ENCODE data around the gene TNFRSF4. TPM values are rescaled to one million over a fixed set of nuclear protein-coding genes. Genes with fewer than 3 reads are reported as not detected.
A peak's percentile ranks its signal among the peaks of the same experiment; 100 is the strongest.

Gene TNFRSF4
- 0.13 TPM in 1 of 2 replicates, not detected in the other for total RNA-seq

DNA sequence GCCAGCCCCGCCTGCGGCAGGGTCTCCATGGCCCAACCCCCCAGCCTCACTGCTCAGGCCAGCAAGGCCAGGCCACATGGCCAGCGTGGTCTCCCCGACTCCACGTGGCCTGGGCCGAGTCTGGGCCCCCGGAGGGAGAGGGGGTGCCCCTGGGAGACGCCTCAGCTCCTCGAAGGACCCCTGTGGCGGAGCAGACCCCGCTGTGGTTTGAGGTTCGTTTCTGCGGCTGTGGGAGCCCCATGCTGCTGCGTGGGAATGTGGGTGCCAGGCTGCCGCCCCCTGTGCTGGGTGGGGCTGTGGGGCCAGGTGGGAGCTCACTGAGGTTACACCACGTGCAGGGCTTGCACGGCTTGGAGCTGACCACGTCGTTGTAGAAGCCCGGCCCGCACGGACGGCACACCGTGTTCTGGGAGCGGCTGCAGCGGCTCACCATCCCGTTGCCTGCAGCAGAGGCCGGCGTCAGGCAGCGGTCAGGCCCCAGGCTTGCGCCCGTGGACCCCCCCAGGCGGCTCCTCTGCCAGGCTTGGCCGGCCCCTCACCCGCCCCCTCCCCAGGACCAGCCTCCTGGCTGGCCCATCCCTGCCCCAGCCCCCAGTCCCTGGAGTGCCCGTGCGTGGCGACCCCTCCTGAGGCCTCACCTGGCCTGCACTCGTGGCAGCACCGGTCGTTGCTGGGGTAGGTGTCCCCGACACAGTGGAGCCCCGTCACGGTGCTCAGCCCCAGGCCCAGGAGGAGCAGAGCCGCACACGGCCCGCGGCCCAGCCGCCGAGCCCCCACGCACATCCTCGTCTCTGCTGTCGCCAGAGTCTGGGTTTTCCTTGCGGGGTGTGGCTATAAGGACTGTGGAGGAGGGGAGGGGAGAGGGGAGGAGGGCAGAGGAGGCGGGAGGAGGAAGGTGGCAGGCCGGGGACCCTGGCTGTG is at the start of gene TNFRSF4:
Gene TNFRSF4, minus strand, starts transcription at position 809 of the 921 bp plus-strand sequence. Its CDS starts 26 bp downstream, at position 783.

DNA sequence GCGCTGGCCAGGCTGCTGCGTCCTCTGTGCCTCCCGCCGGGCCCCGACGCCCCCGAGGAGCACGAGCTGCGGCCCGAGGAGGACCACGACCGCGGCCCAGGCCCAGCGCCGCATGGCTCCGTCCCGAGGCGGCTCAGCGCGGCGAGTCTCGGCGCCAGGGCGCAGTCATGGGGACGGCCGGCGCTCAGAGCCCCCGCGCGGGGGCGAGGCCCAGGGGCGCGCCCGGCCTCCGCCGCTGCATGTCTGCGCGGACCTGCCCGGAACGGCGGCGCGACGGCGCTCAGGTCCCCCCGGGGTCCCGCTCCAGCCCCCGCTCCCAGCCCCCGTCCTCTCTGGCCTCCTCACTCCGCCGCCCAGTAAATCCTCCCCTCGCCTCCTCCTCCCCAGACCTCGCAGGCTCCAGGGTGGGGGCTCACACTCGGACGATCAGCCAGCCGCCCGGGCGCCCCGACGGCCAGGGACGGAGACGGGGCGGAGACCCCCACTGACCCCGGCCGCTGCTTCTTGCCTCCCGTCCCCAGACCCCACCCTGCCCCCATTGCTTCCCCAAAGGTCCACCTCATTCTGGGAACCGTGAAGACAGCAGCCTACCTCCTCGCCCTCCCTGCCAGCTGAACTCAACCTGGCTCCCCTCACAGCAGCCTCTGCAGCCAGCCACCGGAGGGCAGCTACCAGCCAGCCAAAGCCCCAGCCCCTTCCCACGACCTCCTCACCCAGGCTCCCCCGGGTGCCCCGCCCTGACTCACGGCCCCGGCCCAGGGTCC is 32.8 kb upstream of the TNFRSF4 start, which contains the start of gene C1QTNF12:
Gene C1QTNF12, minus strand, starts transcription at position 146 of the 764 bp plus-strand sequence. Its CDS starts 32 bp downstream, at position 114.

DNA sequence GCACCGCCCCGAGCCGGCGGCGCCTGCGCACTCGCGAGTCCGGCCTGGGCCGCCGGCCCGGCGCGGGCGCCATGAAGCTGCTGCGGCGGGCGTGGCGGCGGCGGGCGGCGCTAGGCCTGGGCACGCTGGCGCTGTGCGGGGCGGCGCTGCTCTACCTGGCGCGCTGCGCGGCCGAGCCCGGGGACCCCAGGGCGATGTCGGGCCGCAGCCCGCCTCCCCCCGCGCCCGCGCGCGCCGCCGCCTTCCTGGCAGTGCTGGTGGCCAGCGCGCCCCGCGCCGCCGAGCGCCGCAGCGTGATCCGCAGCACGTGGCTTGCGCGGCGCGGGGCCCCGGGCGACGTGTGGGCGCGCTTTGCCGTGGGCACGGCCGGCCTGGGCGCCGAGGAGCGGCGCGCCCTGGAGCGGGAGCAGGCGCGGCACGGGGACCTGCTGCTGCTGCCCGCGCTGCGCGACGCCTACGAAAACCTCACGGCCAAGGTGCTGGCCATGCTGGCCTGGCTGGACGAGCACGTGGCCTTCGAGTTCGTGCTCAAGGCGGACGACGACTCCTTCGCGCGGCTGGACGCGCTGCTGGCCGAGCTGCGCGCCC is 18.3 kb upstream of the TNFRSF4 start, which contains the start of gene B3GALT6:
Gene B3GALT6, plus strand, starts transcription at position 30 of the 588 bp plus-strand sequence. Its CDS starts 42 bp downstream, at position 72.

DNA sequence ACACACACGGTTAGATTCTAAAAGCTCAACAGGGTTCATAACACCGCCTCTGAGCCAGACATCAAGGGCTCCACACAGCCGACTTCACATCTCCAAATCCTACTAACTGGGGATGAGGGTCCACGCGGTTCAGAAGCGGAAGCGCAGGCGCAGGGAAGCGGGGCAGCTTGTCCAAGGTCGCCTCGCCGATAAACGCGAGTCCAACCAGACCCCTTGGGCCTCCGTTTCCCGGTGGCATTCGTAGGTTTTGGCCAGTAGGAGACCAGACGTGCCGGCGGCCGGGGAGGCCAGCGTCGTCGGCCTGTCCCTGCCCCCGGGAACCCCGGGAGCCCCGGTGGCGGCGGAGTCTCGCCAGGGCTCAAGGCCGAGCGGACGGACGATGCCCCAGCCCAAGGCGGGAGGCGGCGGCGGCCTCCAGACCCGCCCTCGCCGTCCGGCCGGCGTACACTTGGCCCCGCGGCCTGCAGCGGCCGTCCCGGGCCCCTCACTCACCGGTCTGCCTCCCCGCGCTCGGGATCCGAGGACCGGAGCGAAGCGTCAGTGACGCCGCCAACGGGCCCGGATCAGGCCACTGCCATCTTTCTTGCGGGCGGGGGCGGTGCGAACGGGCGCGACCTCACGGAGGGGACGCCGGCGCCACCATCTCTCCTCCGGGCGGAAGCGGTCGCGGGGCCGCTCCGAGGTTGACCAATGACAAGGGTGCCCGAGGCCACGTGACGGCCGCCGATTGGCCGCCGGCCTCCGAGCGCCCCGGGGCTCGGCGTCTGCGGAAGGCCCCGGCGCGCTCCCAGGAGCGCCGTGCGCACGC is 17.7 kb upstream of the TNFRSF4 start, which contains the start of gene SDF4:
Gene SDF4, minus strand, starts transcription at position 602 of the 808 bp plus-strand sequence. CDS start 3,229 bp downstream, outside the sequence.

DNA sequence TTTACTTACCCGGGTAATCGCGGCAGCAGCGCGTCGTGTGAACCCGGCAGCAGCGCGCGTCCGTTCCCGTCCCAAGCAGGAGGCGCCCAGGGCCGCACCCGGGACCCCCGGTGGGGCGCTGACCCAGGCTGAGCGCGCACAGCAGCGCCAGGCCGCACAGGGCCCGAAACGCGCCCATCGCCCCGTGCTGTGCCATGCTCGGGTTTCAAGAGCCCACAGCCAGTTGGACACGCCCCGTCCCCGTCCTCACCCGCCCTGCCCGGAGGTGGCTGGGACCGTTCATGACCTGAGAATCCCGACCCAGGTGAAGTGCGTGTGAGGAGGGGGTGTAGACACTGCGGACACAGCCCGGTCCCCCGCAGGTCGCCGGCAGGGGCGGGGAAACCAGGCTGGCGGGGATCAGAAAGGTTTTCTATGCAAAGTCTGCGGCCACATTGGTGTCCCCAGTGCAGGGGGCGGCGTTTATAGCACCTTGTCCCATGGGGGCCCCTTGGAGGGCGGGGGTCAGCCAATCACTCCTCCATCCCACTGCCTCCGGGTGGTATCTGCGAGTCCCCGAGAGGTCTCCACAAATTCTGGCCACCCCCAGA is 7.5 kb downstream of the TNFRSF4 start, which contains the start of gene TNFRSF18:
Gene TNFRSF18, minus strand, starts transcription at position 217 of the 590 bp plus-strand sequence. Its CDS starts 21 bp downstream, at position 196.

DNA sequence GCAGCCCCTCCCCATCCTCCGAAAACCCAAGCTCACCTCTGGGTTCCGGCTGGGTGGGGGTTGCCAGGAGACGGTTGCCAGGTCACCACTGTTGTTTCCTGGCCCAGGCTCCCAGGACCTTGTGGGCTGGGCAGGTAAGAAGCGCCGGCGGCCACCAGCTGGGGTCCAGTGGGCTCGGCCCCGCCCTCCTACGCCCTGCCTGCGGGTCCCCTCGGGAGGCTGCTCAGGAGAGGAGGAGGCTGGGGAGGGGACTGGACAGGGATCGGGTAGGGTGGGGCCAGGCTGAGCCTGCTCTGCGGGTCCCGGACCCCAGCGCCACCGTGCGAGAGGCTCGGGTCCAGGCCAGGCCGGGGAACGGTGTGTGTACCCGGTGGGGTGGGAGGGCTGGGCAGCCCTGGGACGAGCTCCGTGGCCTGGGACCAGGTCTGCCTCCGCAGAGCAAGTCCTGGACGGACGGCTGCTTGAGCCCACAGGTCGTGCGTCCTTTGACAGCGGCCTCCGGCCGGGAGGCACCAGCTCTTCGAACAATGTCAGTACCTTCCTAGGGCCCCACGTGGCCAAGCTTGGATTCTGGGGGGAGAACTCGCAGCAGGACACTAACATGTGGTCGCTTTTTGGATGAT is 40.0 kb downstream of the TNFRSF4 start, which contains the start of gene TTLL10:
Gene TTLL10, plus strand, starts transcription at position 88 of the 623 bp plus-strand sequence. CDS start 5,336 bp downstream, outside the sequence.

Small RNAs within 50 kb of the gene (small RNA-seq; reads per million reads assigned to genes)
- 3.5 reads per million, percentile 86 among the genes with 10 or more reads in this experiment for gene MIR200A
- gene MIR200B, result 4.5 reads per million, percentile 89 among the genes with 10 or more reads in this experiment
- 0.34 reads per million for gene MIR429

Other genes starting within 250 kb of the TNFRSF4 start
- gene PLEKHN1, start 247.7 kb downstream of the TNFRSF4 start, total RNA-seq, result 0.76 and 0.91 TPM in 2 replicates
- gene PERM1, start 232.1 kb downstream of the TNFRSF4 start, total RNA-seq, result 0.13 TPM in 1 of 2 replicates, not detected in the other
- 0.91 and 4.0 TPM in 2 replicates for gene HES4, start 214.1 kb downstream of the TNFRSF4 start, total RNA-seq
- 22.7 and 38.0 TPM in 2 replicates for gene ISG15, start 200.7 kb downstream of the TNFRSF4 start, total RNA-seq
- gene AGRN, start 194.0 kb downstream of the TNFRSF4 start, total RNA-seq, result 19.3 and 22.5 TPM in 2 replicates
- gene RNF223, start 139.8 kb downstream of the TNFRSF4 start, total RNA-seq, result not detected in 2 replicates
- 4.8 and 5.2 TPM in 2 replicates for gene C1orf159, start 98.1 kb downstream of the TNFRSF4 start, total RNA-seq
- gene TTLL10, start 40.3 kb downstream of the TNFRSF4 start, total RNA-seq, result not detected in 2 replicates
- 0.32 and 0.39 TPM in 2 replicates for gene TNFRSF18, start 7.6 kb downstream of the TNFRSF4 start, total RNA-seq
- gene SDF4, start 17.8 kb upstream of the TNFRSF4 start, total RNA-seq, result 121 and 122 TPM in 2 replicates
- gene B3GALT6, start 18.1 kb upstream of the TNFRSF4 start, total RNA-seq, result 16.3 and 18.9 TPM in 2 replicates
- gene C1QTNF12, start 32.6 kb upstream of the TNFRSF4 start, total RNA-seq, result 0.43 and 0.65 TPM in 2 replicates
- gene UBE2J2, start 59.7 kb upstream of the TNFRSF4 start, total RNA-seq, result 26.9 and 30.3 TPM in 2 replicates
- gene SCNN1D, start 66.3 kb upstream of the TNFRSF4 start, total RNA-seq, result 0.76 and 0.78 TPM in 2 replicates
- 19.2 and 24.7 TPM in 2 replicates for gene ACAP3, start 93.8 kb upstream of the TNFRSF4 start, total RNA-seq
- gene PUSL1, start 94.4 kb upstream of the TNFRSF4 start, total RNA-seq, result 16.2 and 22.7 TPM in 2 replicates
- gene INTS11, start 110.5 kb upstream of the TNFRSF4 start, total RNA-seq, result 43.3 and 46.8 TPM in 2 replicates
- gene CPTP, start 110.6 kb upstream of the TNFRSF4 start, total RNA-seq, result 10.3 and 12.6 TPM in 2 replicates
- under 0.01 and 0.22 TPM in 2 replicates for gene TAS1R3, start 117.1 kb upstream of the TNFRSF4 start, total RNA-seq
- 30.4 and 31.7 TPM in 2 replicates for gene DVL1, start 135.3 kb upstream of the TNFRSF4 start, total RNA-seq
- 507 and 540 TPM in 2 replicates for gene MXRA8, start 144.4 kb upstream of the TNFRSF4 start, total RNA-seq
- 60.2 and 63.8 TPM in 2 replicates for gene AURKAIP1, start 161.1 kb upstream of the TNFRSF4 start, total RNA-seq
- gene CCNL2, start 185.2 kb upstream of the TNFRSF4 start, total RNA-seq, result 111 and 123 TPM in 2 replicates
- 96.8 and 105 TPM in 2 replicates for gene MRPL20, start 193.1 kb upstream of the TNFRSF4 start, total RNA-seq
- gene ANKRD65, start 207.1 kb upstream of the TNFRSF4 start, total RNA-seq, result 1.7 and 2.9 TPM in 2 replicates
- gene VWA1, start 221.5 kb upstream of the TNFRSF4 start, total RNA-seq, result 2.6 and 4.1 TPM in 2 replicates
- gene ATAD3C, start 235.5 kb upstream of the TNFRSF4 start, total RNA-seq, result under 0.01 and 0.13 TPM in 2 replicates